ENCODE measurements around the gene MTERF4.

Gene MTERF4

GRCh38 chr2:241133436-241133820 is 31.3 kb upstream of the MTERF4 start:
- H3K36me3 ChIP-seq (ENCODE audit: control insufficient read depth in 1 of 2, insufficient read depth in 2 of 2, low read depth in 1 of 2, low read length in 2 of 2): peaks cover 22 to 25% of the 10 kb centered on the region in 2 experiments
- H3K4ac ChIP-seq (ENCODE audit: low read depth in 1 of 2, low read length in 2 of 2): no peak overlapping the region
- no peak overlapping the region for H2BK5ac ChIP-seq (ENCODE audit: low read depth, low read length, poor library complexity, severe bottlenecking)
- DNase-seq: no peak
- H2BK12ac ChIP-seq (ENCODE audit: low read length in 2 of 2): no peak overlapping the region
- H3K27ac ChIP-seq (ENCODE audit: low read length, poor library complexity, severe bottlenecking): no peak overlapping the region
- H3K4me1 ChIP-seq (ENCODE audit: control insufficient read depth, insufficient read depth, low read depth, low read length): no peaks in the 10 kb centered on the region
- no peak overlapping the region for H2BK15ac ChIP-seq (ENCODE audit: low read depth, poor library complexity, severe bottlenecking)
- H3K4me3 ChIP-seq (ENCODE audit: insufficient read depth in 1 of 2, low read depth in 1 of 2, low read length in 2 of 2): no peak overlapping the region
- H3K23ac ChIP-seq (ENCODE audit: low read length in 2 of 2): no peak overlapping the region
- H3K14ac ChIP-seq (ENCODE audit: low read length in 2 of 2): no peak overlapping the region
- no peak overlapping the region for H2AK5ac ChIP-seq (ENCODE audit: low read length, severe bottlenecking)
- no peaks in the 10 kb centered on the region for H3K27me3 ChIP-seq (ENCODE audit: control insufficient read depth in 1 of 2, insufficient read depth in 1 of 2, low read length in 2 of 2)
- no peak overlapping the region for H4K8ac ChIP-seq (ENCODE audit: low read length)
- H3K9me3 ChIP-seq (ENCODE audit: control insufficient read depth, low read length): no peaks in the 10 kb centered on the region
- 99% methylated on average over 10 of the region's 10 CpGs for WGBS
- H3K9ac ChIP-seq (ENCODE audit: low read length): no peak overlapping the region
- H2AFZ ChIP-seq (ENCODE audit: low read depth, low read length): no peak overlapping the region
- H2BK120ac ChIP-seq (ENCODE audit: low read depth, low read length): no peak overlapping the region
- H3K18ac ChIP-seq (ENCODE audit: low read depth in 1 of 2, low read length in 2 of 2): no peak overlapping the region
- no peak overlapping the region for H4K91ac ChIP-seq (ENCODE audit: low read length)
- H3K79me1 ChIP-seq (replicated peaks; ENCODE audit: low read length, poor library complexity, severe bottlenecking): no peaks in the 10 kb centered on the region
- H3K4me2 ChIP-seq (ENCODE audit: low read length, poor library complexity, severe bottlenecking): no peak overlapping the region

GRCh38 chr2:241132538-241133435 is 30.7 kb upstream of the MTERF4 start:
- Histone ChIP-seq H3K9ac (ENCODE audit: low read length) (no peak overlapping the region), H3K18ac (ENCODE audit: low read depth in 1 of 2, low read length in 2 of 2) (no peak overlapping the region), H3K4me3 (ENCODE audit: insufficient read depth in 1 of 2, low read depth in 1 of 2, low read length in 2 of 2) (no peak overlapping the region), H4K91ac (ENCODE audit: low read length) (no peak overlapping the region), H3K27me3 (ENCODE audit: control insufficient read depth in 1 of 2, insufficient read depth in 1 of 2, low read length in 2 of 2) (no peaks in the 10 kb centered on the region), H2AK5ac (ENCODE audit: low read length, severe bottlenecking) (no peak overlapping the region), H3K9me3 (ENCODE audit: control insufficient read depth, low read length) (no peaks in the 10 kb centered on the region), H3K36me3 (ENCODE audit: control insufficient read depth in 1 of 2, insufficient read depth in 2 of 2, low read depth in 1 of 2, low read length in 2 of 2) (peaks cover 18 to 21% of the 10 kb centered on the region in 2 experiments), H4K8ac (ENCODE audit: low read length) (no peak overlapping the region), H3K27ac (ENCODE audit: low read length, poor library complexity, severe bottlenecking) (no peak overlapping the region), H2BK120ac (ENCODE audit: low read depth, low read length) (no peak overlapping the region), H2BK5ac (ENCODE audit: low read depth, low read length, poor library complexity, severe bottlenecking) (no peak overlapping the region), H3K4me2 (ENCODE audit: low read length, poor library complexity, severe bottlenecking) (no peak overlapping the region), H2BK12ac (ENCODE audit: low read length in 2 of 2) (no peak overlapping the region), H3K14ac (ENCODE audit: low read length in 2 of 2) (no peak overlapping the region), H2AFZ (ENCODE audit: low read depth, low read length) (no peak overlapping the region), H2BK15ac (ENCODE audit: low read depth, poor library complexity, severe bottlenecking) (no peak overlapping the region), H3K4ac (ENCODE audit: low read depth in 1 of 2, low read length in 2 of 2) (no peak overlapping the region), H3K79me1 (replicated peaks; ENCODE audit: low read length, poor library complexity, severe bottlenecking) (no peaks in the 10 kb centered on the region), H3K23ac (ENCODE audit: low read length in 2 of 2) (no peak overlapping the region), H3K4me1 (ENCODE audit: control insufficient read depth, insufficient read depth, low read depth, low read length) (no peaks in the 10 kb centered on the region)
- DNase-seq: no peak
- WGBS: 97% methylated on average over 14 of the region's 14 CpGs

- no peak overlapping the region for H2BK15ac ChIP-seq (ENCODE audit: low read depth, poor library complexity, severe bottlenecking)
- no peak overlapping the region for H3K9ac ChIP-seq (ENCODE audit: low read length)
- H3K27ac ChIP-seq (ENCODE audit: low read length, poor library complexity, severe bottlenecking): no peak overlapping the region
- H4K8ac ChIP-seq (ENCODE audit: low read length): no peak overlapping the region
- H3K79me1 ChIP-seq (replicated peaks; ENCODE audit: low read length, poor library complexity, severe bottlenecking): no peaks in the 10 kb centered on the region
- no peak overlapping the region for H3K4me3 ChIP-seq (ENCODE audit: insufficient read depth in 1 of 2, low read depth in 1 of 2, low read length in 2 of 2)
- H3K4me2 ChIP-seq (ENCODE audit: low read length, poor library complexity, severe bottlenecking): no peak overlapping the region
- no peak overlapping the region for H2AK5ac ChIP-seq (ENCODE audit: low read length, severe bottlenecking)
- no peak overlapping the region for H2BK12ac ChIP-seq (ENCODE audit: low read length in 2 of 2)
- no peaks in the 10 kb centered on the region for H3K27me3 ChIP-seq (ENCODE audit: control insufficient read depth in 1 of 2, insufficient read depth in 1 of 2, low read length in 2 of 2)
- H2BK5ac ChIP-seq (ENCODE audit: low read depth, low read length, poor library complexity, severe bottlenecking): no peak overlapping the region
- peaks cover 13 to 16% of the 10 kb centered on the region in 2 experiments for H3K36me3 ChIP-seq (ENCODE audit: control insufficient read depth in 1 of 2, insufficient read depth in 2 of 2, low read depth in 1 of 2, low read length in 2 of 2)
- H3K4ac ChIP-seq (ENCODE audit: low read depth in 1 of 2, low read length in 2 of 2): no peak overlapping the region
- no peaks in the 10 kb centered on the region for H3K4me1 ChIP-seq (ENCODE audit: control insufficient read depth, insufficient read depth, low read depth, low read length)
- no peaks in the 10 kb centered on the region for H3K9me3 ChIP-seq (ENCODE audit: control insufficient read depth, low read length)
- no peak for DNase-seq
- H4K91ac ChIP-seq (ENCODE audit: low read length): no peak overlapping the region
- no peak overlapping the region for H3K18ac ChIP-seq (ENCODE audit: low read depth in 1 of 2, low read length in 2 of 2)
- no peak overlapping the region for H3K14ac ChIP-seq (ENCODE audit: low read length in 2 of 2)
- no peak overlapping the region for H3K23ac ChIP-seq (ENCODE audit: low read length in 2 of 2)
- no peak overlapping the region for H2AFZ ChIP-seq (ENCODE audit: low read depth, low read length)
- no peak overlapping the region for H2BK120ac ChIP-seq (ENCODE audit: low read depth, low read length)
- 98% methylated on average over 7 of the region's 7 CpGs for WGBS
Measured at GRCh38 chr2:241131531-241131930, 29.4 kb upstream of the MTERF4 start.

GRCh38 chr2:241130316-241130715 is 28.2 kb upstream of the MTERF4 start:
- no peak overlapping the region for H2BK120ac ChIP-seq (ENCODE audit: low read depth, low read length)
- H3K9me3 ChIP-seq (ENCODE audit: control insufficient read depth, low read length): no peaks in the 10 kb centered on the region
- no peak overlapping the region for H2BK12ac ChIP-seq (ENCODE audit: low read length in 2 of 2)
- no peaks in the 10 kb centered on the region for H3K4me1 ChIP-seq (ENCODE audit: control insufficient read depth, insufficient read depth, low read depth, low read length)
- no peak overlapping the region for H3K4ac ChIP-seq (ENCODE audit: low read depth in 1 of 2, low read length in 2 of 2)
- H3K79me1 ChIP-seq (replicated peaks; ENCODE audit: low read length, poor library complexity, severe bottlenecking): no peaks in the 10 kb centered on the region
- no peak overlapping the region for H3K23ac ChIP-seq (ENCODE audit: low read length in 2 of 2)
- H3K18ac ChIP-seq (ENCODE audit: low read depth in 1 of 2, low read length in 2 of 2): no peak overlapping the region
- no peak overlapping the region for H4K91ac ChIP-seq (ENCODE audit: low read length)
- H3K14ac ChIP-seq (ENCODE audit: low read length in 2 of 2): no peak overlapping the region
- no peak overlapping the region for H4K8ac ChIP-seq (ENCODE audit: low read length)
- no peak overlapping the region for H2AK5ac ChIP-seq (ENCODE audit: low read length, severe bottlenecking)
- no peak overlapping the region for H3K4me2 ChIP-seq (ENCODE audit: low read length, poor library complexity, severe bottlenecking)
- no peak overlapping the region for H2BK15ac ChIP-seq (ENCODE audit: low read depth, poor library complexity, severe bottlenecking)
- 92% methylated on average over 16 of the region's 16 CpGs for WGBS
- no peaks in the 10 kb centered on the region for H3K27me3 ChIP-seq (ENCODE audit: control insufficient read depth in 1 of 2, insufficient read depth in 1 of 2, low read length in 2 of 2)
- no peak overlapping the region for H3K27ac ChIP-seq (ENCODE audit: low read length, poor library complexity, severe bottlenecking)
- no peak overlapping the region for H3K9ac ChIP-seq (ENCODE audit: low read length)
- no peak overlapping the region for H2BK5ac ChIP-seq (ENCODE audit: low read depth, low read length, poor library complexity, severe bottlenecking)
- DNase-seq: no peak
- H3K36me3 ChIP-seq (ENCODE audit: control insufficient read depth in 1 of 2, insufficient read depth in 2 of 2, low read depth in 1 of 2, low read length in 2 of 2): peaks cover 10 to 21% of the 10 kb centered on the region in 2 experiments
- H2AFZ ChIP-seq (ENCODE audit: low read depth, low read length): no peak overlapping the region
- no peak overlapping the region for H3K4me3 ChIP-seq (ENCODE audit: insufficient read depth in 1 of 2, low read depth in 1 of 2, low read length in 2 of 2)

All from mesenchymal stem cell (in vitro differentiated cells and primary cell).